Muscle layer of colon (tissue), 2 donors: Measurements from ENCODE around the gene SLC12A7.
"Not testable (repeated sequence)": the region's sequence is repeated elsewhere in the genome, so short reads cannot be mapped to it uniquely, and the experiment has no call there.

ENCODE experiments used
- H3K27ac ChIP-seq: one replicate; pipeline ENCODE4 v1.7.0; 2013; ENCODE audit warnings: low read depth, mild to moderate bottlenecking, low read length, moderate library complexity
- H3K27me3 ChIP-seq, 2 donors: one replicate each; pipeline ENCODE4 v1.7.0; 2013; ENCODE audit warnings: low read length in 2 of 2, mild to moderate bottlenecking in 2 of 2; ENCODE audit not compliant: insufficient read depth in 2 of 2, control insufficient read depth in 1 of 2
- H3K36me3 ChIP-seq: one replicate; pipeline ENCODE4 v1.7.0; 2013; ENCODE audit warnings: mild to moderate bottlenecking, low read length; ENCODE audit not compliant: insufficient read depth
- H3K4me1 ChIP-seq: one replicate; pipeline ENCODE4 v1.7.0; 2013; ENCODE audit warnings: mild to moderate bottlenecking, low read length; ENCODE audit not compliant: insufficient read depth
- H3K4me3 ChIP-seq, 2 donors: one replicate each; pipeline ENCODE4 v1.7.0; 2013; ENCODE audit warnings: low read length in 2 of 2, low read depth in 1 of 2, mild to moderate bottlenecking in 1 of 2, moderate library complexity in 1 of 2
- H3K9ac ChIP-seq: one replicate; pipeline ENCODE4 v1.7.0; 2013; ENCODE audit warnings: low read length
- H3K9me3 ChIP-seq: one replicate; pipeline ENCODE4 v1.7.0; 2013; ENCODE audit warnings: mild to moderate bottlenecking, low read length
- donor health status: abdominal sarcoma.
- donor health status: Adenocarcinoma of cecum.

The SLC12A7 gene

GRCh38 chr5:1131191-1131621 lies 19.3 kb upstream of the SLC12A7 start:
- no peak overlapping the region for H3K27ac ChIP-seq
- no peaks in the 10 kb centered on the region for H3K27me3 ChIP-seq
- no peak overlapping the region for H3K4me3 ChIP-seq
- H3K4me1 ChIP-seq: peaks cover 10% of the 10 kb centered on the region
- no peak overlapping the region for H3K9ac ChIP-seq
- H3K36me3 ChIP-seq: no peaks in the 10 kb centered on the region
- no peaks in the 10 kb centered on the region for H3K9me3 ChIP-seq

GRCh38 chr5:1130218-1130946 lies 18.5 kb upstream of the SLC12A7 start:
- Histone ChIP-seq H3K9me3 (no peaks in the 10 kb centered on the region), H3K4me1 (peaks cover 10% of the 10 kb centered on the region), H3K27ac (no peak overlapping the region), H3K27me3 (no peaks in the 10 kb centered on the region), H3K4me3 (no peak overlapping the region), H3K9ac (no peak overlapping the region), H3K36me3 (no peaks in the 10 kb centered on the region)

- no peak overlapping the region for H3K9ac ChIP-seq
- H3K4me3 ChIP-seq: no peak overlapping the region
- H3K27me3 ChIP-seq: no peaks in the 10 kb centered on the region
- no peaks in the 10 kb centered on the region for H3K36me3 ChIP-seq
- no peaks in the 10 kb centered on the region for H3K9me3 ChIP-seq
- no peak overlapping the region for H3K27ac ChIP-seq
- peaks cover 10% of the 10 kb centered on the region for H3K4me1 ChIP-seq
Observed at GRCh38 chr5:1129711-1130055, 17.8 kb upstream of the SLC12A7 start.

- no peaks in the 10 kb centered on the region for H3K9me3 ChIP-seq
- H3K4me1 ChIP-seq: peaks cover 10% of the 10 kb centered on the region
- H3K27me3 ChIP-seq: no peaks in the 10 kb centered on the region
- no peak overlapping the region for H3K9ac ChIP-seq
- H3K4me3 ChIP-seq: no peak overlapping the region
- H3K36me3 ChIP-seq: no peaks in the 10 kb centered on the region
- H3K27ac ChIP-seq: no peak overlapping the region
Observed at GRCh38 chr5:1128977-1129710, 17.3 kb upstream of the SLC12A7 start.

- Histone ChIP-seq H3K27ac (no peak overlapping the region), H3K4me3 (no peak overlapping the region), H3K9ac (no peak overlapping the region), H3K9me3 (no peaks in the 10 kb centered on the region), H3K27me3 (no peaks in the 10 kb centered on the region), H3K4me1 (peaks cover 10% of the 10 kb centered on the region), H3K36me3 (no peaks in the 10 kb centered on the region)
Observed at GRCh38 chr5:1127959-1128785, 16.3 kb upstream of the SLC12A7 start.

- not testable (repeated sequence) for H3K36me3 ChIP-seq, H3K4me3 ChIP-seq, H3K9me3 ChIP-seq, H3K9ac ChIP-seq, H3K27me3 ChIP-seq, H3K27ac ChIP-seq
- peaks cover 10% of the 10 kb centered on the region for H3K4me1 ChIP-seq
Observed at GRCh38 chr5:1125695-1126094, 13.8 kb upstream of the SLC12A7 start.

- Histone ChIP-seq H3K4me1 (peaks cover 10% of the 10 kb centered on the region), H3K9ac (no peak overlapping the region), H3K36me3 (no peaks in the 10 kb centered on the region), H3K27me3 (no peaks in the 10 kb centered on the region), H3K9me3 (no peaks in the 10 kb centered on the region), H3K4me3 (no peak overlapping the region), H3K27ac (no peak overlapping the region)
Observed at GRCh38 chr5:1125030-1125357, 13.1 kb upstream of the SLC12A7 start.

GRCh38 chr5:1124205-1125029 lies 12.6 kb upstream of the SLC12A7 start:
- H3K9ac ChIP-seq: no peak overlapping the region
- no peaks in the 10 kb centered on the region for H3K9me3 ChIP-seq
- H3K27me3 ChIP-seq: no peaks in the 10 kb centered on the region
- no peak overlapping the region for H3K27ac ChIP-seq
- peaks cover 10% of the 10 kb centered on the region for H3K4me1 ChIP-seq
- no peak overlapping the region for H3K4me3 ChIP-seq
- no peaks in the 10 kb centered on the region for H3K36me3 ChIP-seq

- Histone ChIP-seq H3K36me3 (no peaks in the 10 kb centered on the region), H3K27ac (no peak overlapping the region), H3K4me3 (no peak overlapping the region), H3K9ac (no peak overlapping the region), H3K4me1 (peaks cover 18% of the 10 kb centered on the region), H3K27me3 (no peaks in the 10 kb centered on the region), H3K9me3 (no peaks in the 10 kb centered on the region)
Observed at GRCh38 chr5:1123418-1124147, 11.7 kb upstream of the SLC12A7 start.

GRCh38 chr5:1122511-1123294 lies 10.8 kb upstream of the SLC12A7 start:
- H3K9me3 ChIP-seq: no peaks in the 10 kb centered on the region
- no peaks in the 10 kb centered on the region for H3K36me3 ChIP-seq
- no peaks in the 10 kb centered on the region for H3K27me3 ChIP-seq
- H3K9ac ChIP-seq: no peak overlapping the region
- no peak overlapping the region for H3K4me3 ChIP-seq
- peaks cover 11% of the 10 kb centered on the region for H3K4me1 ChIP-seq
- no peak overlapping the region for H3K27ac ChIP-seq
